NCI-H128 (cell line): ENCODE results near the gene SORL1.

Experiments
- DNase-seq: peaks from one replicate; lab custom pipeline; 2025; ENCODE audit not compliant: unreplicated experiment; lab: John Stamatoyannopoulos, UW

Gene SORL1

GRCh38 chr11:121453589-121454299 is 1.6 kb downstream of the SORL1 start:
- no peak for DNase-seq

GRCh38 chr11:121455115-121455514 is 3.0 kb downstream of the SORL1 start:
- no peak for DNase-seq

- DNase-seq = no peak
These were observed 4.0 kb downstream of the SORL1 start for GRCh38 chr11:121456151-121456550.

- DNase-seq = no peak
These were observed 4.8 kb downstream of the SORL1 start for GRCh38 chr11:121456816-121457431.

- DNase-seq = no peak
These were observed 6.4 kb downstream of the SORL1 start for GRCh38 chr11:121458551-121458950.

GRCh38 chr11:121459413-121460017 is 7.4 kb downstream of the SORL1 start:
- no peak for DNase-seq

GRCh38 chr11:121460941-121461514 is 8.9 kb downstream of the SORL1 start:
- DNase-seq = no peak

- DNase-seq = no peak
These were observed 9.7 kb downstream of the SORL1 start for GRCh38 chr11:121461843-121462242.

- DNase-seq = no peak
These were observed 11.7 kb downstream of the SORL1 start for GRCh38 chr11:121463689-121464335.

GRCh38 chr11:121464352-121464946 is 12.3 kb downstream of the SORL1 start:
- no peak for DNase-seq

- no peak for DNase-seq
These were observed 13.6 kb downstream of the SORL1 start for GRCh38 chr11:121465709-121466062.

- no peak for DNase-seq
These were observed 14.1 kb downstream of the SORL1 start for GRCh38 chr11:121466063-121466794.

- no peak for DNase-seq
These were observed 15.4 kb downstream of the SORL1 start for GRCh38 chr11:121467471-121467870.

- DNase-seq = no peak
These were observed 15.9 kb downstream of the SORL1 start for GRCh38 chr11:121467965-121468364.

- DNase-seq = no peak
These were observed 17.8 kb downstream of the SORL1 start for GRCh38 chr11:121469910-121470309.

GRCh38 chr11:121471167-121471566 is 19.1 kb downstream of the SORL1 start:
- DNase-seq = no peak

GRCh38 chr11:121472312-121472711 is 20.2 kb downstream of the SORL1 start:
- no peak for DNase-seq

- DNase-seq = no peak
These were observed 21.1 kb downstream of the SORL1 start for GRCh38 chr11:121473064-121473777.

GRCh38 chr11:121474680-121475079 is 22.6 kb downstream of the SORL1 start:
- no peak for DNase-seq
